Measurements from ENCODE around the gene WDR5. TPM values are rescaled to one million over a fixed set of nuclear protein-coding genes. Genes with fewer than 3 reads are reported as not detected.
A peak's percentile ranks its signal among the peaks of the same experiment; 100 is the strongest.

The WDR5 gene
- total and polyA plus RNA-seq, 2 of the 13 experiments (the other 11 are each of a cell fraction or from before 2014, with no cell fraction given): 34.3 TPM

DNA sequence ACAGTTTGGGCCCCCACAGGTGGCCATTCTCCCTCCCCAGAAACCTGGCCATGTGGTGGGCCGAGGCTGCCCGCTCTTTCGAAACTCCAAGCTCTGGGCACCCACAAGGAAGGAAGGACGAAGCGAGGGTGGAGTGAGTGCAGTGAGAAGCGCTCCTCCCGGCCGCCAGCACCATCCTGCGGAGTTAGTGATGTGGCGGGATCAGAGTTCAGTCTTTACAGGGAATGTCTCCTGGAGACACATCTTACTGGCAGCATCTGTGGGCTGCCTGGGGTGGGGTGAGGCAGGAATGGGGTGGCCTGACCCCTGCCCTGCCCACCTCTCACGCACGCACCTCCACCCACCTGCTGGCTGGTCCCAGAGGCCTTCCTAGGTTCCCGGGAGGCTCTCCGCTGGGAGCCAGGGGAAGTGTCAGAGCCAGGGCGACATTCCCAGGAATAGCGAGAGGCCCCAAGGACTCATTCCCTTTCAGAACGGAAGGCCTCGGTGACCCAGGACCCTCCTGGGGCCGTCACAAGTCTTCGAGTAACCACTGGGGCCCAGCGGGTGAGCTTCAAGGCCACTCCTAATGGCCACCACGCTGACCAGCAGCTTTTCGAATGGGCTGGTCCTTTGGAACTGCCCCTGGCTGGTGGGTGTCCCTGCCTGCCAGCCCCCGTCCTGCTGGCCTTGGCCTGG lies 34.0 kb downstream of the WDR5 start (continued):
- TF ChIP-seq, protein P1, sequence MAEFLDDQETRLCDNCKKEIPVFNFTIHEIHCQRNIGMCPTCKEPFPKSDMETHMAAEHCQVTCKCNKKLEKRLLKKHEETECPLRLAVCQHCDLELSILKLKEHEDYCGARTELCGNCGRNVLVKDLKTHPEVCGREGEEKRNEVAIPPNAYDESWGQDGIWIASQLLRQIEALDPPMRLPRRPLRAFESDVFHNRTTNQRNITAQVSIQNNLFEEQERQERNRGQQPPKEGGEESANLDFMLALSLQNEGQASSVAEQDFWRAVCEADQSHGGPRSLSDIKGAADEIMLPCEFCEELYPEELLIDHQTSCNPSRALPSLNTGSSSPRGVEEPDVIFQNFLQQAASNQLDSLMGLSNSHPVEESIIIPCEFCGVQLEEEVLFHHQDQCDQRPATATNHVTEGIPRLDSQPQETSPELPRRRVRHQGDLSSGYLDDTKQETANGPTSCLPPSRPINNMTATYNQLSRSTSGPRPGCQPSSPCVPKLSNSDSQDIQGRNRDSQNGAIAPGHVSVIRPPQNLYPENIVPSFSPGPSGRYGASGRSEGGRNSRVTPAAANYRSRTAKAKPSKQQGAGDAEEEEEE (CRISPR knock-in tag; IDR thresholded peaks at IDR 0.05; ENCODE audit: borderline replicate concordance): no peak
- TF ChIP-seq, protein P2, sequence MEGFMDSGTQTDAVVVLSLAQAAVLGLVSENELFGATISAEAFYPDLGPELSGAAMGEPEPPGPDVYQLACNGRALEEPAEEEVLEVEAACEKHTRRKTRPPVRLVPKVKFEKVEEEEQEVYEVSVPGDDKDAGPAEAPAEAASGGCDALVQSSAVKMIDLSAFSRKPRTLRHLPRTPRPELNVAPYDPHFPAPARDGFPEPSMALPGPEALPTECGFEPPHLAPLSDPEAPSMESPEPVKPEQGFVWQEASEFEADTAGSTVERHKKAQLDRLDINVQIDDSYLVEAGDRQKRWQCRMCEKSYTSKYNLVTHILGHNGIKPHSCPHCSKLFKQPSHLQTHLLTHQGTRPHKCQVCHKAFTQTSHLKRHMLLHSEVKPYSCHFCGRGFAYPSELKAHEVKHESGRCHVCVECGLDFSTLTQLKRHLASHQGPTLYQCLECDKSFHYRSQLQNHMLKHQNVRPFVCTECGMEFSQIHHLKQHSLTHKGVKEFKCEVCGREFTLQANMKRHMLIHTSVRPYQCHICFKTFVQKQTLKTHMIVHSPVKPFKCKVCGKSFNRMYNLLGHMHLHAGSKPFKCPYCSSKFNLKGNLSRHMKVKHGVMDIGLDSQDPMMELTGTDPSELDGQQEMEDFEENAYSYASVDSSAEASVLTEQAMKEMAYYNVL (CRISPR knock-in tag; IDR thresholded peaks at IDR 0.05; ENCODE audit: borderline replicate concordance): peak; percentile 45; the same call in 1 of the 2 replicates
- TF ChIP-seq NR2C2 (CRISPR knock-in tag; IDR thresholded peaks at IDR 0.05; ENCODE audit: borderline replicate concordance) (no peak), NFE2L1 (CRISPR knock-in tag; IDR thresholded peaks at IDR 0.05; ENCODE audit: borderline replicate concordance) (no peak), BORCS8-MEF2B (CRISPR knock-in tag; IDR thresholded peaks at IDR 0.05) (no peak), NAIF1 (CRISPR knock-in tag; IDR thresholded peaks at IDR 0.05; ENCODE audit: borderline replicate concordance) (no peak), SOX5 (CRISPR knock-in tag; IDR thresholded peaks at IDR 0.05; ENCODE audit: borderline replicate concordance) (no peak), MIXL1 (CRISPR knock-in tag; IDR thresholded peaks at IDR 0.05) (no peak), AGO1 (IDR thresholded peaks at IDR 0.05; ENCODE audit: low read depth, low read length, poor library complexity, severe bottlenecking) (peak; percentile 6), PHF21A (CRISPR knock-in tag; IDR thresholded peaks at IDR 0.05) (0 out of 2 replicates have a peak, but pooled peaks have one; percentile 39), ZNF230 (CRISPR knock-in tag; IDR thresholded peaks at IDR 0.05) (no peak), ZNF431 (CRISPR knock-in tag; IDR thresholded peaks at IDR 0.05; ENCODE audit: borderline replicate concordance, low read depth) (no peak), FOXM1 (CRISPR knock-in tag; IDR thresholded peaks at IDR 0.05) (no peak), ZBTB21 (CRISPR knock-in tag; IDR thresholded peaks at IDR 0.05) (no peak), ZNF343 (CRISPR knock-in tag; IDR thresholded peaks at IDR 0.05) (no peak), RFXANK (CRISPR knock-in tag; IDR thresholded peaks at IDR 0.05) (no peak), ZNF232 (CRISPR knock-in tag; IDR thresholded peaks at IDR 0.05; ENCODE audit: borderline replicate concordance) (0 out of 2 replicates have a peak, but pooled peaks have one; percentile 19), ZNF367 (CRISPR knock-in tag; IDR thresholded peaks at IDR 0.05; ENCODE audit: borderline replicate concordance) (no peak)
- TF ChIP-seq, protein P3, sequence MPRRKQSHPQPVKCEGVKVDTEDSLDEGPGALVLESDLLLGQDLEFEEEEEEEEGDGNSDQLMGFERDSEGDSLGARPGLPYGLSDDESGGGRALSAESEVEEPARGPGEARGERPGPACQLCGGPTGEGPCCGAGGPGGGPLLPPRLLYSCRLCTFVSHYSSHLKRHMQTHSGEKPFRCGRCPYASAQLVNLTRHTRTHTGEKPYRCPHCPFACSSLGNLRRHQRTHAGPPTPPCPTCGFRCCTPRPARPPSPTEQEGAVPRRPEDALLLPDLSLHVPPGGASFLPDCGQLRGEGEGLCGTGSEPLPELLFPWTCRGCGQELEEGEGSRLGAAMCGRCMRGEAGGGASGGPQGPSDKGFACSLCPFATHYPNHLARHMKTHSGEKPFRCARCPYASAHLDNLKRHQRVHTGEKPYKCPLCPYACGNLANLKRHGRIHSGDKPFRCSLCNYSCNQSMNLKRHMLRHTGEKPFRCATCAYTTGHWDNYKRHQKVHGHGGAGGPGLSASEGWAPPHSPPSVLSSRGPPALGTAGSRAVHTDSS (CRISPR knock-in tag; conservative IDR thresholded peaks at IDR 0.05): no peak
- TF ChIP-seq, protein P4, sequence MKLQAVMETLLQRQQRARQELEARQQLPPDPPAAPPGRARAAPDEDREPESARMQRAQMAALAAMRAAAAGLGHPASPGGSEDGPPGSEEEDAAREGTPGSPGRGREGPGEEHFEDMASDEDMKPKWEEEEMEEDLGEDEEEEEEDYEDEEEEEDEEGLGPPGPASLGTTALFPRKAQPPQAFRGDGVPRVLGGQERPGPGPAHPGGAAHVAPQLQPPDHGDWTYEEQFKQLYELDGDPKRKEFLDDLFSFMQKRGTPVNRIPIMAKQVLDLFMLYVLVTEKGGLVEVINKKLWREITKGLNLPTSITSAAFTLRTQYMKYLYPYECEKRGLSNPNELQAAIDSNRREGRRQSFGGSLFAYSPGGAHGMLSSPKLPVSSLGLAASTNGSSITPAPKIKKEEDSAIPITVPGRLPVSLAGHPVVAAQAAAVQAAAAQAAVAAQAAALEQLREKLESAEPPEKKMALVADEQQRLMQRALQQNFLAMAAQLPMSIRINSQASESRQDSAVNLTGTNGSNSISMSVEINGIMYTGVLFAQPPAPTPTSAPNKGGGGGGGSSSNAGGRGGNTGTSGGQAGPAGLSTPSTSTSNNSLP (IDR thresholded peaks at IDR 0.05; ENCODE audit: low read depth, low read length): no peak
- TF ChIP-seq, protein P5, sequence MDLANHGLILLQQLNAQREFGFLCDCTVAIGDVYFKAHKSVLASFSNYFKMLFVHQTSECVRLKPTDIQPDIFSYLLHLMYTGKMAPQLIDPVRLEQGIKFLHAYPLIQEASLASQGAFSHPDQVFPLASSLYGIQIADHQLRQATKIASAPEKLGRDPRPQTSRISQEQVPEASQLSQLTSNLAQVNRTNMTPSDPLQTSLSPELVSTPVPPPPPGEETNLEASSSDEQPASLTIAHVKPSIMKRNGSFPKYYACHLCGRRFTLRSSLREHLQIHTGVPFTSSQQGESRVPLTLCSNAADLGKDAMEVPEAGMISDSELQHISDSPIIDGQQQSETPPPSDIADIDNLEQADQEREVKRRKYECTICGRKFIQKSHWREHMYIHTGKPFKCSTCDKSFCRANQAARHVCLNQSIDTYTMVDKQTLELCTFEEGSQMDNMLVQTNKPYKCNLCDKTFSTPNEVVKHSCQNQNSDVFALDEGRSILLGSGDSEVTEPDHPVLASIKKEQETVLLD (CRISPR knock-in tag; IDR thresholded peaks at IDR 0.05; ENCODE audit: low read depth): no peak
